Endothelial cell of umbilical vein (primary cell): ENCODE results near the gene DACT3. TPM values are rescaled to one million over a fixed set of nuclear protein-coding genes. Genes with fewer than 3 reads are reported as not detected.

Source experiments
- BruUV-seq: library from RNA; stranded (reverse); fragments of 400-500 nt; replicated peaks from 2 replicates; lab custom pipeline; 2021; lab: Mats Ljungman, UMichigan
- CTCF ChIA-PET: fragments of 300-600, 350-600 bp; sonication (Branson Sonifier 250); formaldehyde crosslinking; loops from one replicate; lab custom pipeline; 2021; ENCODE audit warnings: antibody characterized with exemption, inconsistent platforms; lab: Charles Lee
- POLR2A ChIA-PET: fragments of 300-600, 350-600 bp; sonication (Branson Sonifier 250); formaldehyde crosslinking; loops from one replicate; lab custom pipeline; 2021; ENCODE audit warnings: antibody characterized with exemption, inconsistent platforms; lab: Charles Lee
- DNase-seq: peaks from one replicate; pipeline ENCODE4 v3.0.0-alpha.2; 2011; ENCODE audit warnings: low read depth, low spot score
- FAIRE-seq: peaks from 2 replicates; lab custom pipeline; 2011; peaks lifted over from hg19 to GRCh38; lab: Jason Lieb, UNC
- H2AFZ ChIP-seq: 2 replicates; pipeline ENCODE4 v1.6.0; 2012; ENCODE audit warnings: low read depth, low read length, control low read depth, inconsistent platforms
- H3K27ac ChIP-seq: 2 replicates; pipeline ENCODE4 v1.5.1; 2011; ENCODE audit warnings: low read depth, mild to moderate bottlenecking, control low read depth, low read length, moderate library complexity; ENCODE audit not compliant: insufficient read depth
- H3K27me3 ChIP-seq, 2 experiments: 2 replicates each; pipeline versions ENCODE4 v1.6.0 to v1.6.1; 2011; ENCODE audit warnings: low read length in 2 of 2, mixed read lengths in 1 of 2; ENCODE audit not compliant: control insufficient read depth in 2 of 2, insufficient read depth in 2 of 2
- H3K36me3 ChIP-seq, 2 experiments: 2 replicates in 1 of 2; 3 replicates in 1 of 2; pipeline ENCODE4 v1.5.1; 2011; ENCODE audit warnings: low read length in 2 of 2, mild to moderate bottlenecking in 1 of 2, moderate library complexity in 1 of 2; ENCODE audit not compliant: control insufficient read depth in 2 of 2, insufficient read depth in 2 of 2; ENCODE audit errors: extremely low read depth in 1 of 2
- H3K4me1 ChIP-seq: 3 replicates; pipeline ENCODE4 v1.5.1; 2011; ENCODE audit warnings: mild to moderate bottlenecking, low read length; ENCODE audit not compliant: control insufficient read depth, insufficient read depth; ENCODE audit errors: extremely low read depth
- H3K4me2 ChIP-seq: 2 replicates; pipeline ENCODE4 v1.6.1; 2011; ENCODE audit warnings: low read length, control low read depth, mixed read lengths; ENCODE audit not compliant: insufficient read depth
- H3K4me3 ChIP-seq, 3 experiments: fragments of 200-600 bp in 1 of 3; sonication (generic), shearing (Covaris generic) in 1 of 3; replicated peaks in 1 of 3; 2 replicates each; pipeline ENCODE4 v1.5.1; 2011 to 2016; ENCODE audit warnings: control low read depth in 3 of 3, low read length in 3 of 3, mild to moderate bottlenecking in 2 of 3, inconsistent platforms in 1 of 3, low read depth in 1 of 3, moderate library complexity in 1 of 3; ENCODE audit not compliant: insufficient read depth in 1 of 3
- H3K79me2 ChIP-seq: 2 replicates; pipeline ENCODE4 v1.6.0; 2012; ENCODE audit warnings: low read length, inconsistent platforms; ENCODE audit not compliant: control insufficient read depth, insufficient read depth
- H3K9ac ChIP-seq: replicated peaks from 2 replicates; pipeline ENCODE3; 2011; ENCODE audit warnings: low read length, control low read depth; ENCODE audit not compliant: insufficient read depth; ENCODE audit errors: extremely low read depth
- H3K9me1 ChIP-seq: replicated peaks from 3 replicates; pipeline ENCODE4 v1.6.0; 2011; ENCODE audit warnings: mild to moderate bottlenecking, low read length; ENCODE audit not compliant: control insufficient read depth, insufficient read depth; ENCODE audit errors: extremely low read depth
- H3K9me3 ChIP-seq: replicated peaks from 2 replicates; pipeline ENCODE4 v1.5.1; 2012; ENCODE audit warnings: low read length, inconsistent platforms; ENCODE audit not compliant: control insufficient read depth, insufficient read depth
- H4K20me1 ChIP-seq: replicated peaks from 2 replicates; pipeline ENCODE3; 2011; ENCODE audit warnings: mild to moderate bottlenecking, low read length; ENCODE audit not compliant: control insufficient read depth, insufficient read depth; ENCODE audit errors: extremely low read depth
- EZH2 ChIP-seq: IDR thresholded peaks from 2 replicates; pipeline ENCODE4 v1.6.1; 2012; ENCODE audit warnings: borderline replicate concordance, low read depth, mild to moderate bottlenecking, moderate library complexity, low read length, inconsistent platforms; ENCODE audit not compliant: severe bottlenecking
- FOS ChIP-seq: IDR thresholded peaks from 2 replicates; pipeline ENCODE4 v1.6.1; 2011; ENCODE audit warnings: mild to moderate bottlenecking, low read length, moderate library complexity, borderline replicate concordance; ENCODE audit not compliant: insufficient read depth
- GATA2 ChIP-seq: IDR thresholded peaks from 2 replicates; pipeline ENCODE4 v1.7.0; 2011; ENCODE audit warnings: low read depth, mild to moderate bottlenecking, moderate library complexity, mixed read lengths, low read length; ENCODE audit not compliant: insufficient read length, insufficient read depth
- MAX ChIP-seq: IDR thresholded peaks from 2 replicates; pipeline ENCODE4 v1.6.1; 2011; ENCODE audit not compliant: insufficient read depth, insufficient read length
- POLR2A ChIP-seq: IDR thresholded peaks from 2 replicates; pipeline ENCODE4 v1.6.1; 2012; ENCODE audit warnings: low read depth, mild to moderate bottlenecking, control low read depth, low read length
- dilution Hi-C: fragments of 300-500 bp; cut with MboI; formaldehyde crosslinking; loops from one replicate; pipeline ENCODE4 v1.15.0; 2019; ENCODE audit warnings: low sequenced_read_pairs; ENCODE audit not compliant: extremely low pct_ligation_motif_present
- intact Hi-C: fragments of 100-400 bp; cut with micrococcal nuclease; formaldehyde crosslinking; loops from one replicate; pipeline ENCODE4 v1.10.0; 2022
- polyA plus RNA-seq, 4 experiments: library from polyadenylated mRNA; depleted of rRNA in 3 of 4; stranded (reverse) in 3 of 4; unstranded in 1 of 4; fragments of >200 nt; gene quantifications; 2 replicates each; pipeline versions ENCODE4 v1.2.1 to v1.2.3, GENCODE V29; 2011 to 2012; ENCODE audit warnings: missing spikeins in 1 of 4
- total RNA-seq: library from RNA; stranded (reverse); gene quantifications from 2 replicates; pipeline ENCODE4 v1.2.3, GENCODE V29; 2021
- TF ChIP-seq, protein P1 (sequence below), 2 donors: IDR thresholded peaks; 1 replicate in 1 of 2; 2 replicates in 1 of 2; pipeline ENCODE4 v1.5.1; 2011; ENCODE audit warnings: low read length in 2 of 2, mild to moderate bottlenecking in 2 of 2, moderate library complexity in 2 of 2, control low read depth in 1 of 2, inconsistent platforms in 1 of 2, low read depth in 1 of 2; ENCODE audit not compliant: insufficient read depth in 1 of 2; ENCODE audit errors: extremely low read depth in 1 of 2

Gene DACT3
- total and polyA plus RNA-seq, 2 donors (not counting 3 experiments of a cell fraction or from before 2014, with no cell fraction given): 0.22 to 0.76 TPM

DNA sequence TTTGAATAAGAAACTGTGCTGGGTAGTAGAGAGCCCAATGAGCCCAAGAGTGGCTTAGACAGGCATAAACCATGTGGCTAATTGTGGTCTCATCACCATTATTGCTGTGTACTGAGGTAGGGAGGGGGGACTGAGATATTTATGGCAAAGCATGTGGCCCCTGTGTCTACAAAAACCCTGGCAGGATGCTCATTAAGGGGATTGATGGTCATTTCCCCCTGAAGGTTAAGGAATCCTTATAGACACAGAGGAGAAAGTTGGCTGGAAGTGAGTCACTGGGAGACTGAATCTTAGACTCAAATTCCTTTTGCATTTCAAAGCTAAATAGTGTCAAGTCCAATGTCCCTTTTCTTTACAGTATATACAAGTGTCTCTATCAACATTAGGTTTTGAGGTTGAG, 9.8 kb upstream of the DACT3 start:
- DNase-seq (peak; percentile 21), FAIRE-seq (peak; percentile 72)
- TF ChIP-seq, protein P1, sequence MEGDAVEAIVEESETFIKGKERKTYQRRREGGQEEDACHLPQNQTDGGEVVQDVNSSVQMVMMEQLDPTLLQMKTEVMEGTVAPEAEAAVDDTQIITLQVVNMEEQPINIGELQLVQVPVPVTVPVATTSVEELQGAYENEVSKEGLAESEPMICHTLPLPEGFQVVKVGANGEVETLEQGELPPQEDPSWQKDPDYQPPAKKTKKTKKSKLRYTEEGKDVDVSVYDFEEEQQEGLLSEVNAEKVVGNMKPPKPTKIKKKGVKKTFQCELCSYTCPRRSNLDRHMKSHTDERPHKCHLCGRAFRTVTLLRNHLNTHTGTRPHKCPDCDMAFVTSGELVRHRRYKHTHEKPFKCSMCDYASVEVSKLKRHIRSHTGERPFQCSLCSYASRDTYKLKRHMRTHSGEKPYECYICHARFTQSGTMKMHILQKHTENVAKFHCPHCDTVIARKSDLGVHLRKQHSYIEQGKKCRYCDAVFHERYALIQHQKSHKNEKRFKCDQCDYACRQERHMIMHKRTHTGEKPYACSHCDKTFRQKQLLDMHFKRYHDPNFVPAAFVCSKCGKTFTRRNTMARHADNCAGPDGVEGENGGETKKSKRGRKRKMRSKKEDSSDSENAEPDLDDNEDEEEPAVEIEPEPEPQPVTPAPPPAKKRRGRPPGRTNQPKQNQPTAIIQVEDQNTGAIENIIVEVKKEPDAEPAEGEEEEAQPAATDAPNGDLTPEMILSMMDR (IDR thresholded peaks at IDR 0.05; ENCODE audit: extremely low read depth in 1 of 2, insufficient read depth in 1 of 2, low read depth in 1 of 2, low read length in 2 of 2): no peak
- peak; percentile 52 for TF ChIP-seq FOS
- TF ChIP-seq GATA2: no peak
- no peak for TF ChIP-seq POLR2A
- no peaks in the 10 kb centered on the region for H4K20me1 ChIP-seq
- H2AFZ ChIP-seq: no peak overlapping the region
- no peak overlapping the region for H3K9ac ChIP-seq
- POLR2A ChIA-PET: no interaction called here
- H3K9me3 ChIP-seq: no peaks in the 10 kb centered on the region
- peaks cover 4% of the 10 kb centered on the region for H3K4me1 ChIP-seq
- peak overlapping the region; percentile 19 for H3K27ac ChIP-seq
- peaks cover 15 to 21% of the 10 kb centered on the region in 2 experiments for H3K36me3 ChIP-seq
- intact Hi-C loops (no loop called here), dilution Hi-C loops (no loop called here)
- no peaks in the 10 kb centered on the region for H3K27me3 ChIP-seq
- CTCF ChIA-PET: interaction anchor here (1.2 to 2.8 kb wide), 4 partner anchors 9 to 141 kb away, joined by 4 to 10 read pairs (median 7); no protein-coding TSS in a partner anchor
- no peaks in the 10 kb centered on the region for H3K9me1 ChIP-seq
- no peak overlapping the region for H3K4me3 ChIP-seq
- H3K4me2 ChIP-seq: no peak overlapping the region
- H3K79me2 ChIP-seq: no peaks in the 10 kb centered on the region
- no TSS peak for BruUV-seq

DNA sequence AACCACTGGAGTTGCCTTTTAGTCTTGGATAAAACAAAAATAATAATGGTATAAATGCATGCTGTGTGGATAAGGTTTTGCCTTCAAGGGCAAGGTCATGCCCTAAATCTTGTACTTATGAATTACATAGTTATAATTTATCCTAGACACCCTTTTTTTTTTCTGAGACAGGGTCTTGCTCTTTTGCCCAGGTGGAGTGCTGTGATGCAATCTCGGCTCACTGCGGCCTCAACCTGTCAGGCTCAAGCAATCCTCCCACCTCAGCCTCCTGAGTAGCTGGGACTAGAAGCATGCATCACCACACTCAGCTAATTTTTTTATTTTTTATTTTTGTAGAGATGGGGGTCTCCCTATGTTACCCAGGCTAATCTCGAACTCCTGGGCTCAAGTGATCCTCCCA, 7.7 kb upstream of the DACT3 start:
- no peaks in the 10 kb centered on the region for H3K9me1 ChIP-seq
- peaks cover 4% of the 10 kb centered on the region for H3K4me1 ChIP-seq
- no peak overlapping the region for H2AFZ ChIP-seq
- H3K79me2 ChIP-seq: no peaks in the 10 kb centered on the region
- no peak for TF ChIP-seq MAX
- no peak for TF ChIP-seq GATA2
- TF ChIP-seq FOS: no peak
- TF ChIP-seq POLR2A: no peak
- no peak for TF ChIP-seq EZH2
- H3K9me3 ChIP-seq: no peaks in the 10 kb centered on the region
- H3K27ac ChIP-seq: no peak overlapping the region
- no peaks in the 10 kb centered on the region for H4K20me1 ChIP-seq
- H3K36me3 ChIP-seq: peaks cover 4 to 8% of the 10 kb centered on the region in 2 experiments
- DNase-seq (no peak), FAIRE-seq (no peak)
- no TSS peak for BruUV-seq
- ChIA-PET POLR2A (no interaction called here), CTCF (no interaction called here)
- no peak overlapping the region for H3K9ac ChIP-seq
- H3K27me3 ChIP-seq: no peaks in the 10 kb centered on the region
- no peak overlapping the region for H3K4me3 ChIP-seq
- H3K4me2 ChIP-seq: no peak overlapping the region
- intact Hi-C loops (no loop called here), dilution Hi-C loops (no loop called here)
